ENCODE measurements around the gene PHACTR2.
A peak's percentile ranks its signal among the peaks of the same experiment; 100 is the strongest.
"Not testable (repeated sequence)": the region's sequence is repeated elsewhere in the genome, so short reads cannot be mapped to it uniquely, and the experiment has no call there.

Gene PHACTR2

DNA sequence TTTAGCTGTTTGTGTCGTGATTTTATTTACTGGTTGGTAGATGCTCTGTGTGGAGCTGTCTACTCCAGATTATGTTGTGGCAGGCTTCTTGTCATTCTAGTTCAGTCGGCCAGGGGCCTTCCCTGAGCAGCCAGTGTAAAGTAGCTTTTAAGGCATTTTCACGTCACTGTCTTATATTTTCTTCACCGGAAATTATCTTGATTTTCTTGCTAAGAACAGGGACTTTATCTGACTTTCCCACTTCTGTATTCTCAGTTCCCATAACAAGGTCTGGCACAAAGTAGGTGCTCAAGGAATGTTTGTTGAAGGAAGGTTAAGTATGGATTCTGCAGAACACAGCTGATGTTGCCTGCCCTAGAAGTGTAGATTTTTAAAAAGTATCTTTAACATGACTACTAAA, 166.2 kb downstream of the PHACTR2 start:
- FAIRE-seq (no peak), DNase-seq (ENCODE audit: insufficient read length, low spot score) (no peak)

DNA sequence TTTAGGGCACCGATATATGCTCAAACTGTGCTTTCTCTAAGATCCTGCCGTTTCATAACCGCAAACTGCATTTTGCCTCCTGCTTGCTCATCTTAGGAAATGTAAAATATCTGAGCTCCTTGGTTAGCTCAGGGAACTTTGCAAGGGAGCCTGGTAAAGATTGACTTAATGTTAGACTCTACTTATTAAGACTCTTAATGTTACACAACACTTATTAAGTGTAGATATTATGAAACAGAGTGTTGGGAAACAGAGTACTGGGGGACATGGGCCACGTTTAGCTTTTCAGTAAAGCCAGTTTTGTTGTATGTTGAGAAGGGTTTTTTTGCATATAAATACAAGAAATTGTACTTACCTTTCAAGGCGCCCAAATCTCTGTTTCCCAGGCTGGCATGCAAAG, 167.3 kb downstream of the PHACTR2 start:
- FAIRE-seq (peak; percentile 28), DNase-seq (ENCODE audit: insufficient read length, low spot score) (no peak)

DNA sequence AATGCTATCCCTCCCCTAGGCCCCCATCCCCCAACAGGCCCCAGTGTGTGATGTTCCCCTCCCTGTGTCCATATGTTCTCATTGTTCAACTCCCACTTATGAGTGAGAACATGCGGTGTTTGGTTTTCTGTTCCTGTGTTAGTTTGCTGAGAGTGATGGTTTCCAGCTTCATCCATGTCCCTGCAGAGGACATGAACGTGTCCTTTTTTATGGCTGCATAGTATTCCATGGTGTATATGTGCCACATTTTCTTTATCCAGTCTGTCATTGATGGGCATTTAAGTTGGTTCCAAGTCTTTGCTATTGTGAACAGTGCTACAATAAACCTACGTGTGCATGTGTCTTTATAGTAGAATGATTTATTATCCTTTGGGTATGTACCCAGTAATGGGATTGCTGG, 173.9 kb downstream of the PHACTR2 start:
- not testable (repeated sequence) for DNase-seq (ENCODE audit: insufficient read length, low spot score); FAIRE-seq

DNA sequence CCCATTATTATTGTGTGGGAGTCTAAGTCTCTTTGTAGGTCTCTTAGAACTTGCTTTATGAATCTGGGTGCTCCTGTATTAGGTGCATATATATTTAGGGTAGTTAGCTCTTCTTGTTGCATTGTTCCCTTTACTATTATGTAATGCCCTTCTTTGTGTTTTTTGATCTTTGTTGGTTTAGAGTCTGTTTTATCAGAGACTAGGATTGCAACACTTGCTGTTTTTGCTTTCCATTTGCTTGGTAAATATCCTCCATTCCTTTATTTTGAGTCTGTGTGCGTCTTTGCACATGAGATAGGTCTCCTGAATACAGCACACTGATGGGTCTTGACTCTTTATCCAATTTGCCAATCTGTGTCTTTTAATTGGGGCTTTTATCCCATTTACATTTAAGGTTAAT, 177.3 kb downstream of the PHACTR2 start:
- DNase-seq (ENCODE audit: insufficient read length, low spot score); FAIRE-seq: not testable (repeated sequence)

DNA sequence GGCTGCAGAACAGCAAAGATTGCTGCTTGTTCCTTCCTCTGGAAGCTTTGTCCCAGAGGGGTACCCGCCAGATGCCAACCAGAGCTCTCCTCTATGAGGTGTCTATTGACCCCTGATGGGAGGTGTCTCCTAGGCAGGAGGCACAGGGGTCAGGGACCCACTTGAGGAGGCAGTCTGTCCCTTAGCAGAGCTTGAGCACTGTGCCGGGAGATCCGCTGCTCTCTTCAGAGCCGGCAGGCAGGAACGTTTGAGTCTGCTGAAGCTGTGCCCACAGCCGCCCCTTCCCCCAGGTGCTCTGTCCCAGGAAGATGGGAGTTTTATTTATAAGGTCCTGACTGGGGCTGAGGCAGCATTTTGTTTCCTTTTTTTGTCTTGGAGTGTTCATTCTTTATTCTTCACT, 179.0 kb downstream of the PHACTR2 start:
- not testable (repeated sequence) for FAIRE-seq; DNase-seq (ENCODE audit: insufficient read length, low spot score)

DNA sequence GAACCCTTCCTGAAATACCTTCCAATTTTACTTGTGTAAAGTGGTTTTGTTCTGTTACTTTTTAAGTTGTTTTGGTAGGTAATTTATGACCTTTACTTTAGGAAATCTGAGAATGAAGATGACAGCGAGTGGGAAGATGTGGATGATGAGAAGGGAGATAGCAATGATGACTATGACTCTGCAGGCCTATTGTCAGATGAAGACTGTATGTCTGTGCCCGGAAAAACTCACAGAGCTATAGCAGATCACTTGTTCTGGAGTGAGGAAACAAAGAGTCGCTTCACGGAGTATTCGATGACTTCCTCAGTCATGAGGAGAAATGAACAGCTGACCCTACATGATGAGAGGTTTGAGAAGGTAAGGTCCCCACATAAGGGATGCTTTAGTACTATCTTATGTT, 179.9 kb downstream of the PHACTR2 start:
- FAIRE-seq (no peak), DNase-seq (ENCODE audit: insufficient read length, low spot score) (no peak)

DNA sequence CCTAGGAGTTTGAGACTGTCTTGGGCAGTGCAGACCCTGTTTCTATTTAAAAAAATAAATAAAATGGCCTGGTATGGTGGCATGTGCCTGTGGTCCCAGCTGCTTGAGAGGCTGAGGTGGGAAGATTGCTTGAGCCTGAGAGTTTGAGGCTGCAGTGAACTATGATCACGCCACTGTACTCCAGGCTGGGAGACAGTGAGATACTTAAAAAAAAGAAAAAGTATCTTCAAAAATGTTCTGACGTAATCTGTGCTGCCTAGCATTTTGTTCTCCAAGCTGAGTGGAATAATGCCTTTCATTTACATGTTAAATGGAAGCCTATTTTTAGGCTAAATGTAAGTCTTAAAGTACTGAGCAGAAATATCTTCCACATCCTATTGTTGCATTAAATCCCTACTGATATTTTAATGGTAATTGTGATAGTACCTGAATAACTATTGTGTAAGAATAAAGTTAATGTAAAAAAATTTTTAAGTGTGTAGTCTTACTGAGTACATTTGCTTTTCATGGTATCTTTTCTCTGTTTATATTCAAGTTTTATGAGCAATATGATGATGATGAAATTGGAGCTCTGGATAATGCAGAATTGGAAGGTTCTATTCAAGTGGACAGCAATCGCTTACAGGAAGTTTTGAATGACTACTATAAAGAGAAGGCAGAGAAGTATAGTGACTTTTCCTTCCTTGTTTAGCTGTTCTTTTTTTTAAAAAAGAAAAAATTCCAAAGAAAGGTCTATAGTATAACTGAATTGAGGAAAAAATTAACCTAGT, 182.3 kb downstream of the PHACTR2 start:
- FAIRE-seq: no peak
- DNase-seq (ENCODE audit: insufficient read length, low spot score): no peak

DNA sequence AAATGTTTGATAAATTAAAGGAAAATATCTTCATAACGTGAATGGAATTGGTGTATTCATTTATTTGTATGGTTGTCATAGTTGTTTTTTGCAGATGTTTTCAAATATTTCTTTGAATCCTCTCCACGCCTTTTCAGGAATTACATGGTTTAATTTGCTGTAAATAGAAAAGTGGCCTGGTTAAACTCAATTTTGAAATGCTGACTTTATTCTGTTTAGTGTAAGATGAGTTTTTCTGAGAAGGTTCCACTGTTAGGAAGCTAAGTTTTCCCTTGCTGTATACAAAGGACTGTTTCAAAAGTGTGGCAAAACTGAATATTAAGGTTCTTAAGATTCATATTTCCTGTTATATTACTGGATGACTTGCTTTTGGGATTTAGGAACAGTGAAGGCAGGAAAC, 186.0 kb downstream of the PHACTR2 start:
- DNase-seq (ENCODE audit: insufficient read length, low spot score) (no peak), FAIRE-seq (peak; percentile 8)

DNA sequence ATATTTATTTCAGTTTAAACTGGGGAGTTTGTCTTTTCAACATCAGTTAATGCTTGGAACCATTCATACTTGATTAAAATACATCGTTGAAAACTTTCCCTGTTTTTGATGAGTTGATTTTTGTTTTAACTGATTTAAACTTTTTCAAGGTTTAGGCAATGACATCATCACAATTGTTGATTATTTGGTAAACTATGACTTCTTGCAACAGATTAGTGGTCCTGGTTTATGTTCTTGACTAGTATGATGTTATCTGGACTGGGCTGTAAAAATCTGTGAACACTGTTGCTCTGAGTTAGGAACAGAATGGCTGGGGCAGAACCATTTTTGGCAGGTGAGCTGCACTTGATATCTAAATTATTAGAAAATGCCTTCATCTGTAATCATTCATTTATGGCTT, 186.5 kb downstream of the PHACTR2 start, which contains the start of gene ZC2HC1B:
ZC2HC1B (plus strand) TSS at position 241 of the 400 bp plus-strand sequence; CDS start at position 307, 66 bp downstream.
- FAIRE-seq: peak; percentile 26
- no peak for DNase-seq (ENCODE audit: insufficient read length, low spot score)

DNA sequence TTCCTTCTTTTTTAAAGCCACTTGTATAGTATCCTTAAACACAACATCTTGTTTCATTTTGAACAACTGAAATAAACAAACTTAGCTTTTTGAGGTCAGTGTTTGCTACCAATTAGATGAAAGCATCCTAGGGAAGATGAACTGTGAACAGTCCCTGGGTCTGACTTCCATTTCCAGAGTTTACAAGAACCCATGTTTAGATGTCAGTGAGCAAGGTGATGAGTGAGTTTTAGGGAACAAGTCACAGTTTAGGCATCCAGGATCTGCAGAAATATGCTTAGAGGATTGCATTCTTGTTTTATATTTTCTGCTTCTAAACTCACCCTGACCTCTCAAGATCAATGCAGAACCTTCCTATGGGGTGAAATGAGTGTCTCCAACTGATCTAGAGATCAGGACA, 189.5 kb downstream of the PHACTR2 start:
- FAIRE-seq (no peak), DNase-seq (ENCODE audit: insufficient read length, low spot score) (no peak)

DNA sequence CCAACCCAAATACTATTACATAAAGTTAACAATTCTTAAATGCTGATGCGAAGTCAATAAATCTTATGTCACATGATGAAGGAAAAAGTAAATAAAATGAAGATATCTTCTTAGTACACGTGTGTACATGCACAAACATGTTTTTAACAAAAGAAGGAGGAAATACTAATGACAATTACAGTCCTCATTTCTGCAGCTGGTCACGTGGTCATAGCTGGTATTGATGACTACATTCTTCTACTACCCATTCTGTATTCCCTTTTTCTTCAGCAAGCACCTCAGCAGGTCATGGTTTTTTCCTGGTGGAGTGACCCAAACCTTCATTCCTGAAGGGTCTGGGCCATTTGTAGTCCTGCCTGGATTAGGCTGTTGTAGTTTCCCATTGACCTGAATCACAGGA, 191.0 kb downstream of the PHACTR2 start:
- DNase-seq (ENCODE audit: insufficient read length, low spot score): not testable (repeated sequence)

DNA sequence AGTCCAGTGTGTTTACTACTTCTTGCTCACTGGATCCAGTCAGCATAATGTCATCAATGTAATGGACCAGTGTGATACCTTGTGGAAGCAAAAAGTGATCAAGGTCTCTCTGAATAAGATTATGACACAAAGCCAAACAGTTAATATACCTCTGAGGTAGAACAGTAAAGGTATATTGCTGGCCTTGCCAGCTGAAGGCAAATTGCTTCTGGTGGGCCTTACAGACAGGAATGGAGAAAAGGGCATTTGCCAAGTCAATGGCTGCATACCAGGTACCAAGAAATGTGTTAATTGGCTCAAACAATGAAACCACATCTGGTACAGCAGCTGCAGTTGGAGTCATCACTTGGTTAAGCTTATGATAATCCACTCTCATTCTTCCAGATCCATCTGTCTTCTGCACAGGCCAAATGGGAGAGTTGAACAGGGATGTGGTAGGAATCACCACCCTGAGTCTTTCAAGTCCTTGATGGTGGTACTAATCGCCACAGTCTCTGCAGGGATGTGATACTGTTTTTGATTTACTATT, 193.5 kb downstream of the PHACTR2 start:
- FAIRE-seq: not testable (repeated sequence)

More for the DNA sequence above, 191.0 kb downstream of the PHACTR2 start:
- not testable (repeated sequence) for FAIRE-seq

DNA sequence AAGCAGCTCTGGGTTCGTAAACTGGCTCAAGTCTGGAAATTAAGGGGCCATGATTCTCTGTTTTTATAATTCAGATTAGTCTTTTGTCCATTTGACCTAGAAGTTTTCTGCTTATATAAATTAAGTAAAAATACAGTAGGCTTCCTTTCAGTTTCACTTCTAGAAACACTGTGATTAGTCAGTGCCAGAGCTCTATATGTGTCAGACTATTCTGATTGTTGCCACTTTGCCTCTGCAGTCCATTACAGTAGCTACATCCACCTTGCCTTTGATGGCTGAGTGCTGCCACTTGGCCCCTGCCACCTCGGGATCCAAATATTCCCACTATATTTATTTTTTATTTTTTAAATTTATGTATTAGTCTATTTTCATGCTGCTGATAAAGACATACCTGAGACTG, 194.4 kb downstream of the PHACTR2 start:
- DNase-seq (ENCODE audit: insufficient read length, low spot score) (no peak), FAIRE-seq (no peak)

More for the DNA sequence above, 193.5 kb downstream of the PHACTR2 start:
- not testable (repeated sequence) for DNase-seq (ENCODE audit: insufficient read length, low spot score)

DNA sequence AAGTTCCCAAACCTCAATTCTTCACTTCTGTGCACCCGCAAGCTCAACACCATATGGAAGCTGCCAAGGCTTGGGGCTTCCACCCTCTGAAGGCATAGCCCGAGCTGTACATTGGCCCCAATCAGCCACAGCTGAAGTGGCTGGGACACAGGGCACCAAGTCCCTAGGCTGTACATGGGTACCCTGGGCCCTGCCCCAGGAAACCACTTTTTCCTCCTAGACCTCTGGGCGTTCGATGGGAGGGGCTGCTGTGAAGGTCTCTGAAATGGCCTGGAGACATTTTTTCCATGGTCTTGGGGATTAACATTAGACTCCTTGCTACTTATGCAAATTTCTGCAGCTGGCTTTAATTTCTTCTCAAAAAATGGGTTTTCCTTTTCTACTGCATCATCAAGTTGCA, 195.8 kb downstream of the PHACTR2 start:
- not testable (repeated sequence) for DNase-seq (ENCODE audit: insufficient read length, low spot score); FAIRE-seq

DNA sequence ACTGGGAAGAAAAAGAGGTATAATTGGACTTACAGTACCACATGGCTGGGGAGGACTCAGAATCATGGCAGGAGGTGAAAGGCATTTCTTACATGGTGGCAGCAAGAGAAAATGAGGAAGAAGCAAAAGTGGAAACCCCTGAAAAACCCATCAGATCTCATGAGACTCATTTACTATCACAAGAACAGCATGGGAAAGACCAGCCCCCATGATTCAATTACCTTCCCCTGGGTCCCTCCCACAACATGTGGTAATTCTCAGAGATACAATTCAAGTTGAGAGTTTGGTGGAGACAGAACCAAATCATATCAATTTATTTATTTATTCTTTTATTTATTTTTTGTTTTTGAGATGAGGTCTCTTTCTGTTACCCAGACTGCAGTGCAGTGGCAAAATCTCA, 196.7 kb downstream of the PHACTR2 start:
- not testable (repeated sequence) for DNase-seq (ENCODE audit: insufficient read length, low spot score); FAIRE-seq

DNA sequence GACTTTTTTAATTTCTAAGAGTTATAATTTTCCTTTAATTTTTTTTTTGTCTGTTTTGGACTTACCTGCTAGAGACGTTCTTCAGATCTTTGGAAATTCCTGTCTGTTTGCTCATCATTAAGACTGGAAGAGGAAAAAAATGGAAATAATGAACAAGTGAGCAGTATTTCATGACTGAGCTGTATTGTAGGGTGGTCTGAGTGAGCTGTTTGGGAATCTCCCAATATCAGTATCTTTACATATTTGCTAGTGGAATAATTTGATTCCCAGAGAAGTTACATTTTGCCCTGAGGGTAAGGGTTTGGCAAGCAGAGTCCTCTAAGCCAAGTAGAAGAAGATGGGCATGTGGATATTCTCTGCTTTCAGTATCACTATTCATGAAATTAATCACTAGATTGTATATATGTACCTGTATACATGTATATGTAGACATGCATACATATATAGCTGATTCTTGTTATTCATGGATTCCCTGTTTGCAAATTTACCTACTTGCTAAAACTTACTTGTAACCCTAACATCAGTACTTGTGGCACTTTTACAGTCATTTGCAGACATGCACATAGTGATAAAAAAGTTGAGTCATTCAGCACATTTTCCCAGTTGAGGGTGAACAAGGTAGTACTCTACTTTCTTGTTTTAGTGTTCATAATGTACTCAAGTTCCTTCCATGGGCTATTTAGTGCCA, 200.0 kb downstream of the PHACTR2 start:
- no peak for DNase-seq (ENCODE audit: insufficient read length, low spot score)
- no peak for FAIRE-seq

DNA sequence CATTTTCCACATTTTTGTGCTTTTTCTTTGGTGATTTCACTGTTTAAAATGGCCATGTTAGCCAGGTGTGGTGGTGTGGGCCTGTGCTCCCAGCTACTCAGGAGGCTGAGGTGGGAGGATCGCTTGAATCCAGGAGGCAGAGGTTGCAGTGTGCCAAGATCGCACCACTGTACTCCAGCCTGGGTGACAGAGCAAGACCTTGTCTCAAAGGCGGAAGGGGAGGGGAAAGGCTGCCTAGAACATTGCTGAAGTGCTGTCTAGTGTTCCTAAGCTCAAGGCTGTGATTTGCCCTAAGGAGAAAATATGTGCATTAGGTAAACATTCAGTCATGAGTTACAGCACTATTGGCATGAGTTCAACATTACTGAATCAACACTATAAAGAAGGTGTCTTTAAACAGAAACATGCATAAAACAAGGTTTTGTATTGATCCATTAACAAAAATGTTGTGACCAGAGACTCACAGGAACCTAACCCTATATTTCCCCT, 200.6 kb downstream of the PHACTR2 start:
- DNase-seq (ENCODE audit: insufficient read length, low spot score) (no peak), FAIRE-seq (no peak)

DNA sequence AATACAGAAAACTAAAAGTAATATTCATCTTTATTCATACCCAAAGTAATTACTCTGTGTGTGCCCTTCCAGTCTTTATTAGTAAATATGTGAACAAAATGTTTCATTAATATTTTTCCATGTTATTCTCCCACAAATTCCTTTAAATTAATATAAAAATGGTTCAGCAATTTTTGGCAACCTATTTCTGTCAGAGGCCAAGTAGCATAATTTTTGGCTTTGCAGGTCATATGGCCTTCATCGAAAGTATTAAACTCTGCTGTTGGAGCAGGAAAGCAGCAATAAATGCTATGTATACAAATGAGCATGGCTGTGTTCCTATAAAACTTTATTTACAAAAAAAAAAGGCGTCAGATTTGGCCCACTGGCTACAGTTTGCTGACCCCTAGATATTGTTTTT, 202.6 kb downstream of the PHACTR2 start:
- FAIRE-seq: no peak
- DNase-seq (ENCODE audit: insufficient read length, low spot score): no peak

All from GM19239 (cell line).